Measurements from ENCODE around the gene MAP3K14.

The MAP3K14 gene

GRCh38 chr17:45308840-45309239, 8.0 kb downstream of the MAP3K14 start:
- Histone ChIP-seq H2AFZ (ENCODE audit: low read depth, low read length, severe bottlenecking) (no peak overlapping the region), H4K20me1 (ENCODE audit: low read depth, low read length) (no peaks in the 10 kb centered on the region), H3K4me2 (ENCODE audit: low read depth, low read length, poor library complexity, severe bottlenecking) (no peak overlapping the region), H3K9me2 (replicated peaks; ENCODE audit: insufficient read depth, low read length) (no peaks in the 10 kb centered on the region), H3K36me3 (ENCODE audit: low read length) (no peaks in the 10 kb centered on the region), H3K27ac (ENCODE audit: low read depth, low read length) (no peak overlapping the region), H3K9me3 (ENCODE audit: insufficient read depth, low read length) (no peaks in the 10 kb centered on the region), H3F3A (ENCODE audit: insufficient read depth) (peaks cover 3% of the 10 kb centered on the region; the same call in 1 of the 2 replicates), H3K27me3 (ENCODE audit: low read length) (no peaks in the 10 kb centered on the region), H3K9ac (ENCODE audit: low read length) (no peak overlapping the region), H3K4me3 (ENCODE audit: insufficient read depth, low read length, poor library complexity, severe bottlenecking) (no peak overlapping the region), H3K79me2 (ENCODE audit: insufficient read depth, low read length) (peaks cover 69% of the 10 kb centered on the region)
- TF ChIP-seq CTCF (IDR thresholded peaks at IDR 0.05; ENCODE audit: insufficient read depth, low read length, poor library complexity, severe bottlenecking) (no peak), EZH2phosphoT487 (conservative IDR thresholded peaks at IDR 0.05; ENCODE audit: low read length) (no peak)

GRCh38 chr17:45308016-45308365, 8.8 kb downstream of the MAP3K14 start:
- Histone ChIP-seq H3K36me3 (ENCODE audit: low read length) (no peaks in the 10 kb centered on the region), H2AFZ (ENCODE audit: low read depth, low read length, severe bottlenecking) (no peak overlapping the region), H3K4me2 (ENCODE audit: low read depth, low read length, poor library complexity, severe bottlenecking) (no peak overlapping the region), H3F3A (ENCODE audit: insufficient read depth) (no peaks in the 10 kb centered on the region), H4K20me1 (ENCODE audit: low read depth, low read length) (no peaks in the 10 kb centered on the region), H3K9me3 (ENCODE audit: insufficient read depth, low read length) (no peaks in the 10 kb centered on the region), H3K79me2 (ENCODE audit: insufficient read depth, low read length) (peaks cover 60% of the 10 kb centered on the region), H3K9me2 (replicated peaks; ENCODE audit: insufficient read depth, low read length) (no peaks in the 10 kb centered on the region), H3K9ac (ENCODE audit: low read length) (no peak overlapping the region), H3K27me3 (ENCODE audit: low read length) (no peaks in the 10 kb centered on the region), H3K27ac (ENCODE audit: low read depth, low read length) (no peak overlapping the region), H3K4me3 (ENCODE audit: insufficient read depth, low read length, poor library complexity, severe bottlenecking) (no peak overlapping the region)
- no peak for TF ChIP-seq EZH2phosphoT487 (conservative IDR thresholded peaks at IDR 0.05; ENCODE audit: low read length)
- TF ChIP-seq CTCF (IDR thresholded peaks at IDR 0.05; ENCODE audit: insufficient read depth, low read length, poor library complexity, severe bottlenecking), result no peak

GRCh38 chr17:45307290-45308015, 9.4 kb downstream of the MAP3K14 start:
- no peaks in the 10 kb centered on the region for H3F3A ChIP-seq (ENCODE audit: insufficient read depth)
- no peak overlapping the region for H2AFZ ChIP-seq (ENCODE audit: low read depth, low read length, severe bottlenecking)
- no peak overlapping the region for H3K4me2 ChIP-seq (ENCODE audit: low read depth, low read length, poor library complexity, severe bottlenecking)
- H3K79me2 ChIP-seq (ENCODE audit: insufficient read depth, low read length), result peaks cover 55% of the 10 kb centered on the region
- H3K4me3 ChIP-seq (ENCODE audit: insufficient read depth, low read length, poor library complexity, severe bottlenecking), result no peak overlapping the region
- no peaks in the 10 kb centered on the region for H3K9me3 ChIP-seq (ENCODE audit: insufficient read depth, low read length)
- no peaks in the 10 kb centered on the region for H3K9me2 ChIP-seq (replicated peaks; ENCODE audit: insufficient read depth, low read length)
- H4K20me1 ChIP-seq (ENCODE audit: low read depth, low read length), result no peaks in the 10 kb centered on the region
- no peaks in the 10 kb centered on the region for H3K36me3 ChIP-seq (ENCODE audit: low read length)
- H3K27ac ChIP-seq (ENCODE audit: low read depth, low read length), result no peak overlapping the region
- H3K9ac ChIP-seq (ENCODE audit: low read length), result no peak overlapping the region
- H3K27me3 ChIP-seq (ENCODE audit: low read length), result no peaks in the 10 kb centered on the region
- no peak for TF ChIP-seq EZH2phosphoT487 (conservative IDR thresholded peaks at IDR 0.05; ENCODE audit: low read length)
- TF ChIP-seq CTCF (IDR thresholded peaks at IDR 0.05; ENCODE audit: insufficient read depth, low read length, poor library complexity, severe bottlenecking), result no peak
